Measurements from ENCODE around the gene KRTCAP2.

Gene KRTCAP2

DNA sequence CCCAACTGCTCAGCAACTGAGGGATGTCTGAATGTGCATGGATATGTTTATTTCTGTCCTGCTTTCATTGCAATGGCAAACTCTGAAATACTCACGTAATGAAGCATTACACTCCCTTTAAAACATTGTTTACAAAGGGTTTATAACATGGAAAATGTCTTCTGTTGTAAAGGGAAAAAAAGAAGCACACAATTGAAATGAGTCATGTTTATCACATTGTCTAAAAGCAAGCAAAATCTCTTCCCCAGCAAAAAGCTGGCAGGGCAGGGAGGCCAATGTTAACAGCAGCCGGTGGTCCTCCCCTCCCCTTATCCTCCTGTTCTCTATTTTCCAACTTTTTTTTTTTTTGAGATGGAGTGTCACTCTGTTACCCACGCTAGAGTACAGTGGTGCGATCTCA is 49.3 kb downstream of the KRTCAP2 start:
- in situ Hi-C loops (cut with HindIII; ENCODE audit: low sequenced_read_pairs) = no loop called here

- in situ Hi-C loops (cut with HindIII; ENCODE audit: low sequenced_read_pairs) = no loop called here
These were observed 50.8 kb downstream of the KRTCAP2 start for GRCh38 chr1:155122308-155122707.

- in situ Hi-C loops (cut with HindIII; ENCODE audit: low sequenced_read_pairs) = no loop called here
These were observed 51.9 kb downstream of the KRTCAP2 start for GRCh38 chr1:155121249-155121648.

GRCh38 chr1:155120253-155120652 is 52.9 kb downstream of the KRTCAP2 start:
- in situ Hi-C loops (cut with HindIII; ENCODE audit: low sequenced_read_pairs) = no loop called here

All from endothelial cell of hepatic sinusoid (primary cell).